K562 (cell line): Measurements from ENCODE around the gene GOLGA6B. TPM values are rescaled to one million over a fixed set of nuclear protein-coding genes. Genes with fewer than 3 reads are reported as not detected.
A peak's percentile ranks its signal among the peaks of the same experiment; 100 is the strongest.

ENCODE experiments used
- ATAC-seq: fragments of 200-7000 bp; cut with Tn5 transposase; 3 replicates; pipeline ENCODE4 v1.9.1; 2020; ENCODE audit warnings: moderate library complexity
- BruUV-seq: library from RNA; stranded (reverse); fragments of 400-500 nt; replicated peaks from 2 replicates; lab custom pipeline; 2021; lab: Mats Ljungman, UMichigan
- CTCF ChIA-PET: fragments of 300-600 bp; formaldehyde crosslinking; extraction: SDS; loops from one replicate; lab custom pipeline; 2021; ENCODE audit warnings: low intra/inter-chr PET ratio; lab: Yijun Ruan, JAX
- POLR2A ChIA-PET: fragments of 300-600, 350-650 bp; sonication (Branson Sonifier 250); formaldehyde crosslinking; extraction: SDS; loops from one replicate; lab custom pipeline; 2021; ENCODE audit warnings: antibody characterized with exemption, inconsistent platforms; lab: Yijun Ruan, JAX
- DNase-seq, 4 experiments: peaks; one replicate each; pipeline versions ENCODE4 v3.0.0 to v3.0.0-alpha.2; 2011 to 2018; ENCODE audit warnings: low spot score in 3 of 4, mixed read lengths in 3 of 4; ENCODE audit errors: extremely low read depth in 1 of 4
- FAIRE-seq: peaks from 2 replicates; lab custom pipeline; 2011; peaks lifted over from hg19 to GRCh38; lab: Jason Lieb, UNC
- H2AFZ ChIP-seq: 2 replicates; pipeline ENCODE4 v1.6.0; 2011; ENCODE audit warnings: low read depth, low read length, control low read depth, inconsistent platforms
- H3K27ac ChIP-seq: fragments of 200-600 bp; 3 replicates; pipeline ENCODE4 v1.8.0; 2011; ENCODE audit warnings: low read depth, mild to moderate bottlenecking, control low read depth, inconsistent platforms, low read length, moderate library complexity, mixed read lengths; ENCODE audit errors: extremely low read depth
- H3K27me3 ChIP-seq, 2 experiments: fragments of 300-600 bp in 1 of 2; 2 replicates in 1 of 2; 3 replicates in 1 of 2; pipeline versions ENCODE4 v1.6.0 to v1.8.0; 2011; ENCODE audit warnings: inconsistent platforms in 2 of 2, low read length in 2 of 2, mild to moderate bottlenecking in 1 of 2, mixed read lengths in 1 of 2, moderate library complexity in 1 of 2; ENCODE audit not compliant: control insufficient read depth in 2 of 2, insufficient read depth in 2 of 2
- H3K36me3 ChIP-seq: fragments of 300-600 bp; 3 replicates; pipeline ENCODE4 v1.8.0; 2011; ENCODE audit warnings: mild to moderate bottlenecking, low read length, inconsistent platforms; ENCODE audit not compliant: control insufficient read depth, insufficient read depth
- H3K4me1 ChIP-seq, 2 experiments: fragments of 200-600 bp in 1 of 2; replicated peaks in 1 of 2; 2 replicates in 1 of 2; 3 replicates in 1 of 2; pipeline versions ENCODE4 v1.5.1 to v1.8.0; 2011; ENCODE audit warnings: inconsistent platforms in 2 of 2, low read length in 2 of 2, mild to moderate bottlenecking in 1 of 2, mixed read lengths in 1 of 2, moderate library complexity in 1 of 2; ENCODE audit not compliant: control insufficient read depth in 2 of 2, insufficient read depth in 2 of 2
- H3K4me2 ChIP-seq: 2 replicates; pipeline ENCODE4 v1.6.1; 2011; ENCODE audit warnings: low read length, control low read depth, inconsistent platforms, mixed read lengths; ENCODE audit not compliant: insufficient read depth
- H3K4me3 ChIP-seq: fragments of 200-600 bp; sonication (generic), shearing (Covaris generic); 2 replicates; pipeline ENCODE4 v1.5.1; 2016; ENCODE audit warnings: control low read depth, inconsistent platforms
- H3K79me2 ChIP-seq: fragments of 200-600 bp; 3 replicates; pipeline ENCODE4 v1.8.0; 2011; ENCODE audit warnings: low read length, inconsistent platforms; ENCODE audit not compliant: control insufficient read depth, insufficient read depth
- H3K9ac ChIP-seq, 2 experiments: 2 replicates each; pipeline versions ENCODE4 v1.6.0 to v1.6.1; 2011; ENCODE audit warnings: low read depth in 2 of 2, low read length in 2 of 2, control low read depth in 1 of 2, inconsistent platforms in 1 of 2, mild to moderate bottlenecking in 1 of 2, mixed read lengths in 1 of 2; ENCODE audit not compliant: insufficient read depth in 1 of 2
- H3K9me1 ChIP-seq: one replicate; pipeline ENCODE4 v1.6.0; 2011; ENCODE audit warnings: inconsistent platforms, mild to moderate bottlenecking, low read length, moderate library complexity; ENCODE audit not compliant: control insufficient read depth, insufficient read depth
- H3K9me3 ChIP-seq: replicated peaks from 2 replicates; pipeline ENCODE4 v1.5.1; 2011; ENCODE audit warnings: low read depth, low read length, inconsistent platforms; ENCODE audit not compliant: control insufficient read depth, insufficient read depth
- H4K20me1 ChIP-seq: replicated peaks from 2 replicates; pipeline ENCODE4 v1.6.1; 2011; ENCODE audit warnings: low read length, inconsistent platforms, mixed read lengths; ENCODE audit not compliant: control insufficient read depth, insufficient read depth
- BRD4 ChIP-seq: fragments of 200-600 bp; sonication (generic); IDR thresholded peaks from 2 replicates; pipeline ENCODE4 v1.6.1; 2017; ENCODE audit warnings: inconsistent platforms
- CBX3 ChIP-seq, 2 experiments: IDR thresholded peaks; 1 replicate in 1 of 2; 2 replicates in 1 of 2; pipeline ENCODE4 v1.6.1; 2012; ENCODE audit warnings: inconsistent platforms in 2 of 2, low read length in 2 of 2, borderline replicate concordance in 1 of 2, control low read depth in 1 of 2
- CHCHD3 ChIP-seq: fragments of 250-450 bp; sonication (Bioruptor Pico); IDR thresholded peaks from 2 replicates; pipeline ENCODE4 v2.1.2; 2022; ENCODE audit warnings: mild to moderate bottlenecking
- MTA3 ChIP-seq: fragments of 450-650 bp; formaldehyde crosslinking; IDR thresholded peaks from 2 replicates; pipeline ENCODE4 v1.6.1; 2017; ENCODE audit warnings: mild to moderate bottlenecking, borderline replicate concordance
- MYC ChIP-seq, 2 experiments: fragments of 250-450 bp in 1 of 2; sonication (Bioruptor Pico) in 1 of 2; IDR thresholded peaks; 2 replicates each; pipeline versions ENCODE4 v1.5.1 to v1.6.1; 2012 to 2021; ENCODE audit warnings: low read depth in 2 of 2, borderline replicate concordance in 1 of 2, improper control_type of control experiment in 1 of 2, low read length in 1 of 2, mild to moderate bottlenecking in 1 of 2, moderate library complexity in 1 of 2
- NFE2 ChIP-seq: IDR thresholded peaks from 2 replicates; pipeline ENCODE4 v1.6.1; 2014; ENCODE audit warnings: antibody characterized with exemption, low read depth
- TSHZ1 ChIP-seq: fragments of 250-450 bp; sonication (Bioruptor Pico); IDR thresholded peaks from 2 replicates; pipeline ENCODE4 v1.4.0; 2020; ENCODE audit warnings: mild to moderate bottlenecking, moderate library complexity
- WGBS: fragments of 100-300 bp; shearing (Covaris generic); methylation state at CpG from one replicate; pipeline ENCODE4 v1.1.6; 2016; ENCODE audit warnings: low coverage, mixed read lengths; ENCODE audit not compliant: insufficient coverage; ENCODE audit errors: missing lambda C conversion rate; 5-methylcytosine and 5-hydroxymethylcytosine counted together
- in situ Hi-C: fragments of 300-500 bp; cut with MboI; formaldehyde crosslinking; loops from 4 replicates; pipeline ENCODE4 v1.15.0; 2018; ENCODE audit warnings: inconsistent platforms, mixed read lengths
- intact Hi-C: fragments of 100-400 bp; cut with micrococcal nuclease; formaldehyde crosslinking; loops from 2 replicates; pipeline ENCODE4 v1.14.2; 2022
- polyA plus RNA-seq, 8 experiments: library from polyadenylated mRNA; depleted of rRNA in 4 of 8; stranded (reverse) in 5 of 8; unstranded in 3 of 8; fragments of >200 nt; fragmentation: Nextera tagmentation in 2 of 8; fragmentation: Illumina TruSeq in 1 of 8; extraction: Ambion mirVana in 2 of 8; extraction: Trizol in 1 of 8; gene quantifications; 2 replicates each; pipeline versions ENCODE4 v1.2.1 to v1.2.3, GENCODE V29; 2011 to 2014; ENCODE audit warnings: inconsistent platforms in 1 of 8, missing spikeins in 1 of 8
- total RNA-seq, 7 experiments: library from RNA; depleted of rRNA in 6 of 7; stranded (reverse); fragments of >200 nt in 6 of 7; fragmentation: Illumina TruSeq in 2 of 7; extraction: Trizol in 2 of 7; gene quantifications; 2 replicates each; pipeline versions ENCODE4 v1.2.1 to v1.2.3, GENCODE V29; 2011 to 2021; ENCODE audit warnings: low replicate concordance in 1 of 7
- TF ChIP-seq, protein P1 (sequence below): sonication (generic); formaldehyde crosslinking; IDR thresholded peaks from 2 replicates; pipeline ENCODE4 v1.8.0; 2022; ENCODE audit warnings: missing genetic modification reagents, mild to moderate bottlenecking, moderate library complexity, borderline replicate concordance
- TF ChIP-seq, protein P2 (sequence below): fragments of 450-650 bp; formaldehyde crosslinking; IDR thresholded peaks from 2 replicates; pipeline ENCODE4 v1.4.0; 2020; ENCODE audit warnings: mild to moderate bottlenecking, mixed read lengths
- TF ChIP-seq, protein P3 (sequence below): sonication (generic); formaldehyde crosslinking; IDR thresholded peaks from 2 replicates; pipeline ENCODE4 v1.8.1; 2023; ENCODE audit warnings: mild to moderate bottlenecking, missing genetic modification reagents

Gene GOLGA6B
- total and polyA plus RNA-seq, 9 of the 15 experiments (the other 6 are each of a cell fraction or from before 2014, with no cell fraction given), result not detected

- TF ChIP-seq, protein P1, sequence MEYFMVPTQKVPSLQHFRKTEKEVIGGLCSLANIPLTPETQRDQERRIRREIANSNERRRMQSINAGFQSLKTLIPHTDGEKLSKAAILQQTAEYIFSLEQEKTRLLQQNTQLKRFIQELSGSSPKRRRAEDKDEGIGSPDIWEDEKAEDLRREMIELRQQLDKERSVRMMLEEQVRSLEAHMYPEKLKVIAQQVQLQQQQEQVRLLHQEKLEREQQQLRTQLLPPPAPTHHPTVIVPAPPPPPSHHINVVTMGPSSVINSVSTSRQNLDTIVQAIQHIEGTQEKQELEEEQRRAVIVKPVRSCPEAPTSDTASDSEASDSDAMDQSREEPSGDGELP (CRISPR knock-in tag), result peak; percentile 65
- TF ChIP-seq MTA3, result peak; percentile 42; the same call in 1 of the 2 replicates
- TF ChIP-seq, all 486 proteins: peak for 12; not testable (repeated sequence) for 474
Observed at GRCh38 chr15:72670656-72671352, 16.3 kb downstream of the GOLGA6B start (continued).

DNA sequence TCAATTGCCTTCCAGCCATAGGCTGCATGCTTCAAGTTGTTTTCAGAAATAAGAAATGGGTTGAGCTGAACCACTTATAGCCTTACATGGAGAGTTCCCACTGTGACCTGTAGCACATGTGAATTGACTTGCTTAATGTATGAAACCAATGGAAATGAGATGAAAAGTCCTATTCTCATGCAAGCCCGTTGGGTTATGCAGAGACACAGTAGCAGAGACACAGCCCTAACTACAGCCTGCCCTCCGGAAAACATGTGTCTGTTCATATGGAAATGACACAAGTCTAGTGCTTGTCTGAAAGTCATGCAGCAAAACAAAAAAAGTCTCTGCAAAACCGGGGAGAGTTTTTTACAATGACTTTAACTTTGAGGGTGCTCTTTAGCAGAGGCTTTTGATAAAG, 17.0 kb downstream of the GOLGA6B start:
- POLR2A ChIA-PET, result no interaction called here
- CTCF ChIA-PET, result interaction anchor here (0.6 kb wide), 1 partner anchor 377 kb away, joined by 3 read pairs; no protein-coding TSS in a partner anchor
- 3% methylated on average over 3 of the region's 3 CpGs for WGBS
- no TSS peak for BruUV-seq
- Histone ChIP-seq H3K27ac (no peak overlapping the region), H3K9me3 (no peaks in the 10 kb centered on the region), H2AFZ (no peak overlapping the region), H3K36me3 (no peaks in the 10 kb centered on the region), H3K27me3 (peaks cover 14 to 16% of the 10 kb centered on the region in 2 experiments; a peak in 3 of 5 replicates), H3K4me1 (peaks cover 0 to 3% of the 10 kb centered on the region in 2 experiments; a peak in 2 of 5 replicates), H3K4me3 (no peak overlapping the region), H3K9ac (no peak overlapping the region), H4K20me1 (no peaks in the 10 kb centered on the region), H3K4me2 (no peak overlapping the region), H3K79me2 (no peaks in the 10 kb centered on the region), H3K9me1 (no peaks in the 10 kb centered on the region)
- FAIRE-seq (no peak), DNase-seq (no peak), ATAC-seq (no peak; the same call in 2 of the 3 replicates)
- in situ Hi-C loops (loop anchor here (5.0 to 25.0 kb wide), 2 partner anchors 54 to 1391 kb away; no protein-coding TSS in a partner anchor), intact Hi-C loops (loop anchor here (10.0 kb wide), 1 partner anchor 67 kb away; no protein-coding TSS in a partner anchor)
- no peak for TF ChIP-seq TSHZ1 (CRISPR knock-in tag)
- TF ChIP-seq MYC (IDR thresholded peaks at IDR 0.05; ENCODE audit: low read depth, low read length), result no peak
- no peak for TF ChIP-seq MYC (CRISPR knock-in tag; IDR thresholded peaks at IDR 0.05; ENCODE audit: borderline replicate concordance, low read depth)
- TF ChIP-seq, protein P2, sequence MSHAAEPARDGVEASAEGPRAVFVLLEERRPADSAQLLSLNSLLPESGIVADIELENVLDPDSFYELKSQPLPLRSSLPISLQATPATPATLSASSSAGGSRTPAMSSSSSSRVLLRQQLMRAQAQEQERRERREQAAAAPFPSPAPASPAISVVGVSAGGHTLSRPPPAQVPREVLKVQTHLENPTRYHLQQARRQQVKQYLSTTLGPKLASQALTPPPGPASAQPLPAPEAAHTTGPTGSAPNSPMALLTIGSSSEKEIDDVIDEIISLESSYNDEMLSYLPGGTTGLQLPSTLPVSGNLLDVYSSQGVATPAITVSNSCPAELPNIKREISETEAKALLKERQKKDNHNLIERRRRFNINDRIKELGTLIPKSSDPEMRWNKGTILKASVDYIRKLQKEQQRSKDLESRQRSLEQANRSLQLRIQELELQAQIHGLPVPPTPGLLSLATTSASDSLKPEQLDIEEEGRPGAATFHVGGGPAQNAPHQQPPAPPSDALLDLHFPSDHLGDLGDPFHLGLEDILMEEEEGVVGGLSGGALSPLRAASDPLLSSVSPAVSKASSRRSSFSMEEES (CRISPR knock-in tag), result no peak
- no peak for TF ChIP-seq BRD4
- TF ChIP-seq CBX3 (IDR thresholded peaks at IDR 0.05; ENCODE audit: borderline replicate concordance in 1 of 2, low read length in 2 of 2), result no peak
- no peak for TF ChIP-seq NFE2
- TF ChIP-seq, protein P3, sequence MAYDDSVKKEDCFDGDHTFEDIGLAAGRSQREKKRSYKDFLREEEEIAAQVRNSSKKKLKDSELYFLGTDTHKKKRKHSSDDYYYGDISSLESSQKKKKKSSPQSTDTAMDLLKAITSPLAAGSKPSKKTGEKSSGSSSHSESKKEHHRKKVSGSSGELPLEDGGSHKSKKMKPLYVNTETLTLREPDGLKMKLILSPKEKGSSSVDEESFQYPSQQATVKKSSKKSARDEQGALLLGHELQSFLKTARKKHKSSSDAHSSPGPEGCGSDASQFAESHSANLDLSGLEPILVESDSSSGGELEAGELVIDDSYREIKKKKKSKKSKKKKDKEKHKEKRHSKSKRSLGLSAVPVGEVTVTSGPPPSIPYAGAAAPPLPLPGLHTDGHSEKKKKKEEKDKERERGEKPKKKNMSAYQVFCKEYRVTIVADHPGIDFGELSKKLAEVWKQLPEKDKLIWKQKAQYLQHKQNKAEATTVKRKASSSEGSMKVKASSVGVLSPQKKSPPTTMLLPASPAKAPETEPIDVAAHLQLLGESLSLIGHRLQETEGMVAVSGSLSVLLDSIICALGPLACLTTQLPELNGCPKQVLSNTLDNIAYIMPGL (CRISPR knock-in tag), result no peak
- no peak for TF ChIP-seq CHCHD3 (CRISPR knock-in tag)
